Measurements from ENCODE around the gene CORO1C.

Gene CORO1C

DNA sequence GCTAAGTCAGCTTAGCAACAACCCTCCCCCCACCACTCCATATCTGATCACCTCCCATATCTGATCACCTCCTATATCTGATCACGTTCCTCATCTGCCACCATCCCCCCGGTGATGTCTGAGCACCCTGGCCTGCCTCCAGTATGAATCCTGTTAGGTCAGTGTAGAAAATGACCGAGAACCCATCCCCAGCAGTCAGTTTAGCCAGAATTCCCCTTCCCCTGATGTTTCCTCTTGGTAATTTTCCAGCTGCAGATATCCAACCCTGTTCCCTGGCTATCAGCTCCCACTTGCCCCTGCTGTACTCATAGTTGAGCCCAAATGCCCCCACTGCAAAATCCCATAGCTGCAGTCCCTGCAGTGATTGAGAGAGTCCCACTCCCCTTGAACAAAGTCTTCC is 110.2 kb downstream of the CORO1C start:
- in situ Hi-C loops (cut with MboI; ENCODE audit: low sequenced_read_pairs), result no loop called here

DNA sequence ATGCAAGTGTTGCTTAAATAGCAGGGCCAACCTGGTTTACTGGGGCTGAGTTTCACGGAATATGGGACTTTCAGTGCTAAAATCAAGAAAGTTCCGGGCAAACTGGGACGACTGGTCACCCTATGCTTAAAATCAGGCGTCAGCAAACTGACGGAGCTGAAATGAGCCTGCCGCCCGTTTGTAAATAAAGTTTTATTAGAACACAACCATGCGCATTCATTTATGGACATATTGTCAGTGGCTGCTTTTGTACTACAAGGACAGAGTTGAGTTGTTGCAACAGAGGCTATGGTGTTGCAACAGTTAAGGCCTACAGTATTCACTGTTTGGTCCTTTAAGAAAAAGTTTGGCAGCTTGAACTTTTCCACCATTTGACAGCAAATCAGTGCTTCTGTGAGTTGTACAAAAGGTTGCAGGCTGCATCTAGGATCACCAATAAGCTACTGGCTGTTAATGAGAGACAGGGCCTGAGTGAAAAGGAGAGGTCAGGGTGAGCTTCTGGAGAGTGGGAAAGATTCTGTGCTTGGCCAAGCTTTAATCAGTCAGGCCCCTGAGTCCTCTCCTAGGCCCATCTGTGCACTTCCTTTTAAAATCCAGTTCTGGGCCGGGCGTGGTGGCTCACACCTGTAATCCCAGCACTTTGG is 111.0 kb downstream of the CORO1C start:
- in situ Hi-C loops (cut with MboI; ENCODE audit: low sequenced_read_pairs), result no loop called here

DNA sequence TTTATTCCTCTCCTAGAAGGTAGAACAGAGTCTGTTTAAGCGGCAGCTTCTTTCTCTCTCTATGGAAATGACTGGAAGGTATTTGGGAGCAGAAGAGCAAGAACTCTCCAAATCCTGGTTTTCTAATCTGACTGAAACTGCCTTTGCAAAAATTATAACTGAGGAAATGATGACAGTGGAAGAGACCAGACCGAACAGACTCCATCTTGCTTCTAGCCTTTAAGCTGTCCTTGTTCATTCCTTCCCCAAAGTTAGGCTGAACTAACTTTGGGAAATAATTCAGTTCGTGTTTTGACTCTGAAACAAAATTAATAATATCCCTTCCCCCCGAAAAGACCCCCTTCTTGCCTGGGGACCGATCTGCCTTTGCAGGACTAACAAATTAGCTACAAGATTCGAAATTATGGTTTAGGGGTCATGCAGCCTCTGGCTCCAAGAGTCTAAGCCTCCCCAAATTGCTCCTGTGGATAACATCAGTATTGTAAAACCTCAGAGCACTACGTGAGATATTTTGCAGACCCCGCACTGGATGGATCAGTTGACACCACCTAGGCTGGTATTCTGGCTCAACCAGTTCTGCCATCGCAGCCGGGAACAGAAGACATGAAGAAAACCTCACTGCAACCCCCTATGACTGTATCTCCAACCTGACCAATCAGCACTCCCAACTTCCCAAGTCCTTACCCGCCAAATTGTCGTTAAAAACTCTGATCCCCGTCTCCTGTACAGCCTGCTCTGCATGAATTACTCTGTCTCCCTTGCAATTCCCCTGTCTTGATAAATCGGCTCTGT is 111.8 kb downstream of the CORO1C start:
- in situ Hi-C loops (cut with MboI; ENCODE audit: low sequenced_read_pairs), result loop anchor here (5.0 kb wide), 1 partner anchor 52 kb away; no protein-coding TSS in a partner anchor

DNA sequence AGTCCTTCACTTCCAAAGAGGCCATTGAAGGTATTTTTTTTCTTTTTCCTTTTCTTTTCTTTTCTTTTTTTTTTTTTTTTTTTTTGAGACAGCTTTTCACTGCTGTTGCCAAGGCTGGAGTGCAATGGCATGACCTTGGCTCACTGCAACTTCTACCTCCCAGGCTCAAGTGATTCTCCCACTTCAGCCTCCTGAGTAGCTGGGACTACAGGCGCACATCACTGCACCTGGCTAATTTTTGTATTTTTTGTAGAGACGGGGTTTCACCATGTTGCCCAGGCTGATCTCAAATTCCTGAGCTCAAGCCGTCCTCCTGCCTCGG is 112.4 kb downstream of the CORO1C start:
- in situ Hi-C loops (cut with MboI; ENCODE audit: low sequenced_read_pairs), result loop anchor here (5.0 kb wide), 1 partner anchor 52 kb away; no protein-coding TSS in a partner anchor

DNA sequence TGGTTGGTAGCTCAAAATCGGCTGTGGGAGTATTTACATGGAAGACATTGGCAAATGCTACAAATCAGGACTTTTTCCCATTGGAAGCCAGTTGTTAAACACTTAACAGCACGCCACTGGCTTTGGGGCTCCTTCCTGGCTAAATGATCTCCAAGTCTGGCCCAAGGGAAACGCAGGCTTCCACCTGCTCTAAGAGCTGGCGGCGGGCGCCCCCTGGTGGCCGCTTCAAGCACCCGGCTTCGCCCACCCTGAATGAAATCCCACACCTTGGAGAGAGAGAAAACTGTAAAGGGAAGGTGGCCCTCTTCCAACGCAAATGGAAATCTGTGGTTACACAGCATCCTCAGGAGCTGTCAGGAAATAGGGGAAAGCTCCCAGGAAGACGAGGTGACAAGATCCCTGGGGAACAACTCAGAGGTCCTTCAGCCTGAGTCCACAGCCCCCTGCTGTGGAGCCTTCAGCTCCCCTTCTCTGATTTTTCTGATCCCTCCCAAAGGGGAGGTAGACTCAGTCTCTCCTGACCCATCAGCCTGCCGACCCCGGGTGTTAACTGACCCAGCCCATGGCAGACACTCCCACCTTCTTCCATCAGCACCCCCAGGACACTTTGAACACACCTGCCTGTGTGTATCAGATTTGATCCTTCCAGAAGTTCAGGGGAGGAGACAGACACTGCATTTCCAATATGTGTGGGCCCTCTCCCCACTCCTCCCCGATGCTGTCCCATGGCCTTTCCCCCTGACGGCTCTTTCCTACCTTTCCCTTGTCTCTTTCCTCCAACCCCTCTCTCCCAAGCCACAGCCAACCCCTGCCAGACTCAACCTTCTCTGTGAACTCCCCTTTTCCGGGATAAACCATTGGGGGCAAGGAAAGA is 113.0 kb downstream of the CORO1C start:
- in situ Hi-C loops (cut with MboI; ENCODE audit: low sequenced_read_pairs), result loop anchor here (5.0 kb wide), 1 partner anchor 51 kb away; no protein-coding TSS in a partner anchor

DNA sequence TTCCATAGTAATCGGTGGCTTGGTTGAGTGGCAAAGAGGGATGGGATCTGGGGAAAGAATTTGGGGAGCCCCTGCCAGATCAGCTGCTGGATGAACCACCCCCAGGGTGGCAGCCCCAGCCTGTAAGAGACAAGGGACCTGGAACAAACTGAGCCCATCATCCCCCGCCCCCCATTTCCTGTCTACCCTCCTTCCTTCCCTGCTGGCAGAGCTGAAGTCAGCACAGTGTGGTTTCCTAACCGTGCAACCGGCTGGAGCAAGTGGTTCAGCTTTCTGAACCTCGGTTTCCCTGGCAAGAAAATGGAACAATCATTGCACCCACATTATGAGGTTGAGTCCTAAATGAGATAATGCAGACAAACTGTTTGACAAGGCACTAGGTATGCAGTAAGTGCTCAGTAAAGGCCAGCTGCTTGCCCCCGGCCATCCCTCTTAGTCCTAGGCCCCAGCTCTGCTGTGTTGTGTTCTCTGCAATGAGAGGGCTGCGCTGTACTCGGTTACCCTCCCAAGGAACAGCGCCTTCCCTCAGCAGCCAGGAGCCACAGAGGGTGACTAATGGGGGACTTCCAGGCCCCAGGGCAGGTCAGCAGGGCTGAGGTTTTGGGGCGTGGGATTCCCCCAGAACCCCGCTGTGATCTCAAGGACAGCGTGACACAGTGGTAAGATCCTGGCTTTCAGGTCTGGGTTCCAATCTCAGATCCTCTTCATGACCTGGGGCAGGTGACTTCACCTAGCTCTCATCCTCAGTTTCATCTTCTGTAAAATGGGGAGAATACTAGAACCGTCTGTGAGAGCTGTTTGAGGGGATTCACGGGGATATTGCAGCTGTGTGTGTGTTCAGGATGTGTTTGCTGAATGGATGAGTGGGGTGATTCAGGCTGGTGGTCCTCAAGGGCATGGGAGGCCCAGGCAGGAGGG is 114.1 kb downstream of the CORO1C start:
- in situ Hi-C loops (cut with MboI; ENCODE audit: low sequenced_read_pairs), result loop anchor here (5.0 kb wide), 1 partner anchor 50 kb away; no protein-coding TSS in a partner anchor

DNA sequence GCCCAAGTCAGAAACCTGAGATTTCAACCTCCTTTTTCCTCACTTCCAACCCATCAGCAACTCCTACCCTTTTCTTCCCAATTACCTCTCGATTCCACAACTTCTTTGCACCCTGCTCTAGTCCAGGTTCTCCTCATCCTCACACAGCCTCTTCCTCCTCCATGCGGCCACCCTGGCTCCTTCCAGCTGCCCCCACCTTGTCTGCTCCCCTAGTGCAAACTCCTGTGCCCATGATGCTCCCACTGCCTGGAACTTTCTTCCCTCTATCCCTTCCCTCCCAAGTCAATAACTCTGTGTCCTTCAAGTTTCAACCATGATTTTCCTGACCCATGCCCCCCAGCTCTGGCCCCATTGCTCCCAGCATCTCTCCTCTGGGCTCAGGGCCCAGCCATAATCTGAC is 115.0 kb downstream of the CORO1C start:
- in situ Hi-C loops (cut with MboI; ENCODE audit: low sequenced_read_pairs), result loop anchor here (5.0 kb wide), 1 partner anchor 49 kb away; no protein-coding TSS in a partner anchor

DNA sequence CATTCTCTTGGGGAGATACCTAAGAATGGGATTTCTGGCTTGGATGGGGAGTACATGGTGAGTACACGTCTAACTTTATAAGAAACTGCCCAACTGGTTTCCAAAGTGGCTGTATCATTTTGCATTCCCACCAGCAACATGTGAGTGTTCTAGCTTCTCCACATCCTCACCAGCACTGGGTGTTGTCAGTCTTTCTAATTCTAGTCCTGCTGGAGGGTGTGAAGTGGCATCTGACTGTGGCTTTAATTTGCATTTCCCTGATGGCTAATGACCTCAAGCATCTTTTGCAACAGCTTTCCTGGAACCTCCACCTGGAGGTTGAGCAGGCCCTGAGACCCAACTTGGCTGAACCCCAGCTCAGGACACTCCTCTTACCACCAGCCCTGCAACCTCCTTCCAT is 115.4 kb downstream of the CORO1C start:
- in situ Hi-C loops (cut with MboI; ENCODE audit: low sequenced_read_pairs), result loop anchor here (5.0 kb wide), 1 partner anchor 49 kb away; no protein-coding TSS in a partner anchor

DNA sequence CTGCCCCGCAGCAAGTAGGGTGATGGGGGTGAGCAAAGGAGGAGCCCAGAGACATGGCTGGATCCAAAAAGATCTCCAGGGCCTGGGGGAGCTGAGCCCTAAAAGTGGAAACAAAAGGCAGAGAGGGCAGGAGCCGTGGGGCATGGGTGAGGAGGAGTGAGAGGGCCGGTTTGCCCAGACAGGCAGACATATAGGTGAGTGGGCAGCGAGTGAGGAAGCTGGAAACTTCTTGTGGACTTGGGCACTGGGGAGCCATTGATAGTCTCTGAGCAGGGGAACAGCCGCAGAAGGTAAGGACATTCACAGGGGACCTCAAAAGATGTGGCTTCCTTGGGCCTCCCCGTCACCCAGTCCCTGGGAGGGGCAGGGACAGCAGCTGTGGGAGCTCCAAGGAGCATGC is 116.7 kb downstream of the CORO1C start:
- in situ Hi-C loops (cut with MboI; ENCODE audit: low sequenced_read_pairs), result loop anchor here (5.0 kb wide), 1 partner anchor 47 kb away; no protein-coding TSS in a partner anchor

DNA sequence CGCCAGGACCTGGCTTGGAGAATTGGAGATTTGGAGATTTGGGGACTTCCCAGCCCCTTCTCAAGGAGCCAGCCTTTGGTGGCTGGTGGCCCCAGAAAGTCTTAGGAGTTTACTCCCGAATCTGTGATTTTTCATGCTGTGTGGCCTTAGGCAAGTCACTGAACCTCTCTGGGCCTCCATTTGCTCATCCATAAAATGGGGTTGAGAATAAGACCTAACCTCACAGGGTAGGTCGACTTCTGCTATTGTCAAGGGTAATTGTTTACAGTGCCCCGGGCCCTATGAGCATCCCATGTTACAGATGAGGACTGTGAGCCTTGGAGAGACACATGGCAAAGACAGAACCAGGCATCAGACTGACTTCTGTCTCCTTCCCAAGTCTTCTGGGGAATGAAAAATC is 117.3 kb downstream of the CORO1C start:
- in situ Hi-C loops (cut with MboI; ENCODE audit: low sequenced_read_pairs), result no loop called here

DNA sequence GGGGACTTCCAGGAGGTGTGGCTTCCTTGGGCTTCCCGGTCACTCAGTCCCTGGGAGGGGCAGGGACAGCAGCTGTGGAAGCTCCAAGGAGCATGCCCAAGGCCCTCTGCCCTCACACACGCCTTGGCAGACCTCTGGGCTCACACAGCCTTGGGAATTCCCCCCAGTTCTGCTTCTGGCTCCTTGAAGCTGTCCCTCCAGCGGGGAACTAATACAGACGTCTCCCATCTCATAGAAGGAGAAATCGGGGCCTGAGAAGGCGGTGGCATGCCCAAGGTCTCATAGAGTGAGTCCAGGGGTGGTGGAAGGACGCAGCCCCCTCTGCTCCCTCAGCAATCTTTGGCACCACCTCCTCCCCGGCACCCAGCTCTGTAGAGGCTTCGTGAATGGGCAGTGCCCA is 117.8 kb downstream of the CORO1C start:
- in situ Hi-C loops (cut with MboI; ENCODE audit: low sequenced_read_pairs), result no loop called here

DNA sequence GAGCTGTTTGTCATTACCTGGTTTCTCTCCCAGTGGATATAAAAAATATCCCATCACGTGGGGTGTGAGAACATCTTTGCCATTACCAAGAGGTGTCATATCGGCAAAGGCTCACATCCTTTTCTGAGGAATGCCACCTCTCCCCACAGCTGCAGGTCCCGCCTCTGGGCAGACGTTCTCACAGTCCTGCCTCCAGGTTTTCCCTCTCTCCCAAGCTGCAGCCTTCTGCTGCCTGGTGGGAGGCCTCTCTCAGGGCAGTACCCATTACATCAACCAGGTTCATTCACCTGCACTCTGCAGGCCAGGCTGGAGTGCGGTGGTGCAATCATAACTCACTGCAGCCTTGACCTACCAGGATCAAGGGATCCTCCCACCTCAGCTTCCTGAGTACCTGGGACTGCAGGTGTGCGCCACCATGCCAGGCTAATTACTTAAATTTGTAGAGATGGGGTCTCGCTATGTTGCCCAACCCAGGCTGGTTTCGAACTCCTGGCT is 118.5 kb downstream of the CORO1C start:
- in situ Hi-C loops (cut with MboI; ENCODE audit: low sequenced_read_pairs), result no loop called here

DNA sequence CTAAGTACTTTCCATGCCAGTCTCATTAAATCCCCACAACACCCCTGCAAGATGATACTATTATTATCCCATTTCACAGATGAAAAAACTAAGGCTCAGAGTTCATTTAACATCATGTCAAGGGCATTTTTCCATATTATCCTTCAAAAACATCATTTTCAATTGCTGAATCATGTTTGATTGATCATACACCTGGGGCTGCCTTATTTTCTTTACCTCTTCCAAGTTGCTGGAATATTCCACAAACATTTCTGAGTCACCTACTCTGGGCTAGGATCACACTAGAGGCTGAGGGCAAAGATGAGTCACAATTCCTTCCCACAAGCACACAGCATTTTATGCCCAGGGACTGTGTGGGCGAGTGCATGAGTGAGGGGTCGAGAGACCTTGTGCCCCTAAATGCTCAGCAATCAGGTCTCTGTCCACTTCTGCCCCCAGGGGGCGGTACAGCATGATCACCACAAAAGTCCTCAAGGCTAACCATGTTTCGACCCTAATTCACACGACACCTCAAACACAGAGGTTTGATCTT is 119.4 kb downstream of the CORO1C start:
- in situ Hi-C loops (cut with MboI; ENCODE audit: low sequenced_read_pairs), result no loop called here

DNA sequence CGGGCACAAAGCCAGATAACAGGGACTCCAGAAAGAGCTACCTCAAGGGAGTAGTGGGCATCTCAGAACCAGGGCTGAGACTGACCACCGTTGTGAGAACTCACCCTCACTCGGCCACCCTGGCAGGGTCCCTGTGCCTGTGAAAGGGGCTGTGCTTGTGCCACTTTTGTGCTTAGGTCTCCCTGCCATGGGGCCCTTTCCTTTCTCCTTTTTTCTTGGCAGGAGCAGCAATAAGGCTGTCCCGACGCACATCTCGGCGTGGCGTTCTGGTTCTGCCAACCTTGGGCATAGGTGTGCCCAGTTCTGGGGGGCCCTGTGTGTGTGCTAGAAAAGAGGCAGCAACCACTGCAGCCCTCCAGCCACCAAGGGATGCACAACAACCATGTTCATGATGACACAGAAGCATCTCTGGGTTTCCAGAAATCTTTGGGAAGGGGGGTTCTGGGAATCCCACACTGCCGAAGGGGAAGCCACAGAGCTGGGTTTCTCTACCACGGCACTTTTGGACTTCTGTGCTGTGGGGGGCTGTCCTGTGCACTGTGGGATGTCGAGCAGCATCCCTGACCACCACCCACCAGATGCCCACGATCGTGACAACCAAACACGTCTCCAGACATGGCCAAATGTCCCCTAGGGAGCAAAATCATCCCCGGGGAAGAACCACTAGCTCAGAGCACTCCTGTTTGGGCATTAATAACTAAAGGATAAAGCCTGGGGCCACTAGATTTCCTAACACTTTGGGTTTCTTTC is 120.3 kb downstream of the CORO1C start:
- in situ Hi-C loops (cut with MboI; ENCODE audit: low sequenced_read_pairs), result no loop called here

DNA sequence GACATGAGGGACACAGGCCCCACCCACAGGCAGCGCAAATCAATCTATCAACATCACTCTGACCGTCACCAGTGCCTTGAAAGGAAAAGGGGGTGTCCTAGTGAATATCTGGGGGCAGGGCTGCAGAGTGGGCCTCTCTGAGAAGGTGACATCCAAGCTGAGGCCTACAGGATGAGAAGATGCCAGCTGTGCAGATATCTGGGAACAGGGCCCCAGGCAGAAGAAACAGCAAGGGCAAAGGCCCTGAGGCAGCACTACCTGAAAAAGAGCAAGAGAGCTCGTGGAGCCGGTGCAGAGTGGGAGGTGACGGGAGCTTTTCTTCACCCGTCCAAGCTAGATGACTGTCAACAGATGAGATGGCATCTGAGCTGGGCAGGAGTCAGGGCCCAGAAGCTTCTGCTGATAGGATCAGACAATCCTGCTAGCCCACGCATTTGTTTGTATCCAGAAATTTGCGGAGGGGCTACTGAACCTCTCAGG is 120.9 kb downstream of the CORO1C start:
- in situ Hi-C loops (cut with MboI; ENCODE audit: low sequenced_read_pairs), result no loop called here

DNA sequence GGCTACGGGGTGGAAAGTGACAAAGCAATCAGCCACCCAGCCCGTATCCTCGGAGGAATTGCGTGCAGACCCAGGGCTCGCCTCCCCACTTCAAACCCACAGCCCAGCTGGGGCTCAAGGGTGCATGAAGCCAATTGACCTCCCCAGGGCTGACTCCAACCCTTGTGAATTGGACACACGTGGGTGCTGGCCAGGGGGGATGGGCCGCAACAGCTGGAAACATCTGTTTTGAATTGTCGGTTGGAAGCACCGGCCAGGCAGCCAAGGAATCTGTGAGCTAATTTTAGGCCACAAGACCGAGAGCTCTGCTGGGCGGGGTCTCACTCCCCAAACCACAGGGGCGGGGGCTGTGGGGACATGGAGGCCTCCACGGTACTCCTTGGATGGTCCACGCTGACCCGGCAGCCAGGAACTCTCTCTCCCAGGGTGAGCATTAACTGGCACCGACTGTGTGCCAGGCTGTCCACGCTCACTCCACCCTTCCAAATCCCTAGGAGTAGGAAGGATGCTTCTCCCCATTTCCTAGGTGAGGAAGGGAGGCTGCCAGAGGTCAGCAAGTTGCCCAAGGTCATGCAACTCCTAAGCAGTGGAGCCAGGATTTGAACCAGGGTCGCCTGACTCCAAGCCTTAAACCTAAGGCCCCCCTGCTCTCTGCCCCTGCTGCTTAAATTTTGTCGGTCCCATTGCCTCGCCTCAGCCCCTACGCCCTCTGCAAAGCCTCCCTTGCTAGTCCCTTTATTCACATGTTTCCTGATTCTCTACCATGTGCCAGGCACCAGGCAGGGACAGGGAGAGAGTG is 121.6 kb downstream of the CORO1C start:
- in situ Hi-C loops (cut with MboI; ENCODE audit: low sequenced_read_pairs), result no loop called here

DNA sequence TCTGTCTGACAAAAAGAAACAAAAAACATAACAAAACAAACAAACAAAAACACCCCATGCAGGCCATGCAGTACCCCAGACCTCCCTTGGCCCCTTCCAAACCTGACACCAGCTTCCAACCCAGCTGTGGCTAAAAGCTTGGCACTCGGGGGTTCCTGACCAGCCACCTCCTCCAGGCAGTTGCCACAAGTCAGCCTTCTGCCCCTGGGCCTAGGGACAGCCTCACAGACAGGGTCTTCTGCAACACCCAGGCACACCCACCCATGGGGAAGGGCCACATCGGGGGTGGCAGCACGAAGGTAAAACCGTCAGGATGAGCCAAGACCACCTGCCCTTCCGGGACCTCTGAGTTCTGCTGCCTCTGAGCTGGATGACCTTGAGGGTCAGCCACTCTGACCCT is 122.7 kb downstream of the CORO1C start:
- in situ Hi-C loops (cut with MboI; ENCODE audit: low sequenced_read_pairs), result no loop called here

DNA sequence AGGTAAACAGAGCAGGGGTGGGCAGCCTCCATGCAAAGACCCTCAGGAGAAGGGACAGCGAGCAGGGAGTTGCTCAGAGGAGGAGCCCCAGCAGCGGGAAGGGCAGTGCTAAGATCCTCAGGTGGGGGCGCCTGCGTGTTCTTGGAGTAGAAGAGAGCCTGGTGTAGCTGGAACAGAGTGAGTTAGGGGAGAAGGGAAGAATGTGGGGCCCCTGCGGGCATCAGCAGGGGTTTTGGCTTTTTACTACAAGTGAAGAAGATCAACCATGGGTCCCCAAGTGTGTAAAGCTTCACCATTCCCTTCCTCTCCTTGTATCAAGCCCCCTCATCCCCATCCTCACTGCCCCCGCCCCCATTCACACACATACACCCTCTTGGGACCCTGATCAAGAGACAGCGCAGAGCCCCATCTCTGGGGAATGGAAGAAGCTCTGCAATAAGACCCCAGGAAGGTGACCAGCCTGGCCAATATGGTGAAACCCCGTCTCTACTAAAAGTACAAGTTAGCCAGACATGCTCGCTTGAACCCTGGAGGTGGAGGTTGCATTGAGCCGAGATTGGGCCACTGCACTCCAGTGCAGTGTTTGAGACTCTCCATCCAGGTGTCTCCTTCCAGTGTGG is 123.2 kb downstream of the CORO1C start:
- in situ Hi-C loops (cut with MboI; ENCODE audit: low sequenced_read_pairs), result no loop called here

All from HL-60/S4 treated with phorbol 12-myristate 13-acetate at 8.2 ng/mL for 4 days and 3 days (cell line).